Transverse colon (tissue), 4 donors: Measurements from ENCODE around the gene TRPM3. TPM values are rescaled to one million over a fixed set of nuclear protein-coding genes. Genes with fewer than 3 reads are reported as not detected.

Experiments used
- DNase-seq: peaks from one replicate; pipeline ENCODE4 v3.0.0-alpha.2; 2019
- H3K27ac ChIP-seq, 4 donors: fragments of 200-600 bp; sonication (generic); 2 replicates each; pipeline ENCODE4 v1.5.1; 2016 to 2018; ENCODE audit warnings: inconsistent platforms in 4 of 4
- H3K27me3 ChIP-seq: fragments of 200-600 bp; sonication (generic); 2 replicates; pipeline ENCODE4 v1.5.1; 2017; ENCODE audit warnings: inconsistent platforms
- H3K36me3 ChIP-seq, 4 donors: fragments of 200-600 bp; sonication (generic); 2 replicates each; pipeline ENCODE4 v1.5.1; 2017 to 2019; ENCODE audit warnings: inconsistent platforms in 4 of 4
- H3K4me1 ChIP-seq, 4 donors: fragments of 200-600 bp; sonication (generic); 2 replicates each; pipeline ENCODE4 v1.5.1; 2017 to 2020; ENCODE audit warnings: inconsistent platforms in 4 of 4
- H3K4me3 ChIP-seq, 4 donors: fragments of 200-600 bp; sonication (generic); 1 replicate in 1 of 4; 2 replicates in 3 of 4; pipeline versions ENCODE4 v1.5.1 to v1.6.1; 2017 to 2019; ENCODE audit warnings: inconsistent platforms in 4 of 4
- H3K9me3 ChIP-seq, 2 donors: fragments of 200-600 bp; sonication (generic); 2 replicates each; pipeline ENCODE4 v1.5.1; 2017 to 2019; ENCODE audit warnings: inconsistent platforms in 2 of 2
- CTCF ChIP-seq, 5 experiments: fragments of 200-600 bp in 3 of 5; fragments of 450-650 bp in 2 of 5; sonication (generic) in 3 of 5; IDR thresholded peaks; 1 replicate in 2 of 5; 2 replicates in 3 of 5; pipeline ENCODE4 v1.5.1; 2016 to 2017; ENCODE audit warnings: antibody characterized with exemption in 5 of 5, inconsistent platforms in 3 of 5, mild to moderate bottlenecking in 2 of 5, moderate library complexity in 1 of 5
- EP300 ChIP-seq: sonication (generic); formaldehyde crosslinking; IDR thresholded peaks from one replicate; pipeline ENCODE4 v1.6.1; 2017; ENCODE audit warnings: antibody characterized with exemption, low read depth
- POLR2A ChIP-seq: fragments of 450-650 bp; IDR thresholded peaks from one replicate; pipeline ENCODE4 v1.6.1; 2016; ENCODE audit warnings: antibody characterized with exemption, mild to moderate bottlenecking, moderate library complexity
- POLR2AphosphoS5 ChIP-seq, 3 donors: sonication (generic); formaldehyde crosslinking; IDR thresholded peaks; one replicate each; pipeline ENCODE4 v1.6.1; 2016; ENCODE audit warnings: antibody characterized with exemption in 3 of 3
- WGBS, 2 donors: methylation state at CpG; one replicate each; pipeline ENCODE4 v1.1.5; 2018; ENCODE audit warnings: low coverage in 1 of 2; 5-methylcytosine and 5-hydroxymethylcytosine counted together
- in situ Hi-C, 4 donors: fragments of 200-750 bp; cut with MboI; loops; one replicate each; pipeline versions ENCODE4 v1.15.0 to v1.15.1; 2017; ENCODE audit warnings: low sequenced_read_pairs in 3 of 4, low pct_ligation_motif_present in 1 of 4, low pct_unique_long_range_greater_than_20kb in 1 of 4
- intact Hi-C: fragments of 100-400 bp; cut with DNase I; formaldehyde crosslinking; loops from one replicate; pipeline ENCODE4 v1.15.1; 2023; ENCODE audit warnings: low total_unique reads
- total RNA-seq, 4 donors: library from RNA; depleted of rRNA; stranded (reverse); fragments of >200 nt; gene quantifications; one replicate each; pipeline ENCODE4 v1.1.0, GENCODE V29; 2016

Gene TRPM3
- total RNA-seq, 4 donors from 2014 or later = 0.16 to 1.2 (median 0.32) TPM

GRCh38 chr9:70947511-70947910 lies 173.9 kb downstream of the TRPM3 start:
- no peak for DNase-seq
- no peaks in the 10 kb centered on the region for H3K36me3 ChIP-seq
- H3K4me1 ChIP-seq = no peaks in the 10 kb centered on the region
- H3K27ac ChIP-seq = no peak overlapping the region
- TF ChIP-seq EP300 = no peak
- no peak for TF ChIP-seq CTCF (IDR thresholded peaks at IDR 0.05)
- no peak for TF ChIP-seq POLR2AphosphoS5 (IDR thresholded peaks at IDR 0.05)
- no peak for TF ChIP-seq POLR2A
- intact Hi-C loops (no loop called here), in situ Hi-C loops (no loop called here)
- WGBS, 2 donors = 13 to 39% methylated on average over 2 of the region's 2 CpGs
- H3K9me3 ChIP-seq = no peaks in the 10 kb centered on the region
- no peak overlapping the region for H3K4me3 ChIP-seq
- no peaks in the 10 kb centered on the region for H3K27me3 ChIP-seq

DNA sequence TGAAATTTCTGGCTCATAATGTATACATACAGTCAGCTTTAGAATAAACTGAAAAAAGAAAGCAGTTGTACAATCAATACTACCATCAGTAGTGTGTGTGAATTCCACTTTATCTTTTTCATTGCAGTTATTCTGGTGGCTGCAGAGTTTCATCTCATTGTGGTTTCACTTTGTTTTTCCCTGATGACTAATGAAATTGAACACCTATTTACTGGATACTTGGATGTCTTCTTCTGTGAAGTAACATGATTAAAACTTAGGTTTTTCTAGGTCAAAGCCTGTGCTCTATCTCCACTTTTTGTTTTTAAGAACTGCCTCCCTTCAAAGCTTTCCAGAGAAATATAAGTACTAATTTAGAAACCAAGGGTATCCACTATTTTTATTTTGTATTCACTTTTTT lies 174.3 kb downstream of the TRPM3 start:
- Histone ChIP-seq H3K27me3 (no peaks in the 10 kb centered on the region), H3K36me3 (no peaks in the 10 kb centered on the region), H3K27ac (no peak overlapping the region), H3K4me1 (no peaks in the 10 kb centered on the region), H3K4me3 (no peak overlapping the region), H3K9me3 (no peaks in the 10 kb centered on the region)
- no peak for DNase-seq
- TF ChIP-seq EP300 (no peak), CTCF (IDR thresholded peaks at IDR 0.05) (no peak), POLR2A (no peak), POLR2AphosphoS5 (IDR thresholded peaks at IDR 0.05) (no peak)
- intact Hi-C loops (no loop called here), in situ Hi-C loops (no loop called here)

DNA sequence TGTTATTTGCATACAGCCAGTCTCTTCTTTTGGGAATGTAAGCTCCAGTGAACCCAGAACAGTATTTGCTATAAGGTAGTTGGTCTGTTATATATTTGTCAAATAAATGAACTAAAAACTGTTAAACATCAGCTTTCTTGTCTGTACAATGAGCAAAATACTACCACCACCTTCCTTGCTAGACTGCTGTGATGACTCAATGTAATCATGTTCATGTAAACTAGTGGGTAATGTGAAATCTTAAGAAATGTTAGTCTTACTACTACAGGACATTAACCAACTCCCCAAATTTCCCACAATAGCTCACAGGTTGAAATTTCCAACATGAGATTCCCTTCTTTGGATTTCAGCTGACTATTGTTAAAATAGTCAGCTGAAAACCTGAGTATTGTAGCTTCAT lies 176.1 kb downstream of the TRPM3 start:
- H3K36me3 ChIP-seq = no peaks in the 10 kb centered on the region
- H3K4me1 ChIP-seq = no peaks in the 10 kb centered on the region
- TF ChIP-seq POLR2A (no peak), EP300 (no peak)
- in situ Hi-C loops = no loop called here
- no peak for DNase-seq
- H3K4me3 ChIP-seq = no peak overlapping the region
- no peaks in the 10 kb centered on the region for H3K9me3 ChIP-seq
- intact Hi-C loops = no loop called here
- H3K27me3 ChIP-seq = no peaks in the 10 kb centered on the region
- no peak overlapping the region for H3K27ac ChIP-seq

DNA sequence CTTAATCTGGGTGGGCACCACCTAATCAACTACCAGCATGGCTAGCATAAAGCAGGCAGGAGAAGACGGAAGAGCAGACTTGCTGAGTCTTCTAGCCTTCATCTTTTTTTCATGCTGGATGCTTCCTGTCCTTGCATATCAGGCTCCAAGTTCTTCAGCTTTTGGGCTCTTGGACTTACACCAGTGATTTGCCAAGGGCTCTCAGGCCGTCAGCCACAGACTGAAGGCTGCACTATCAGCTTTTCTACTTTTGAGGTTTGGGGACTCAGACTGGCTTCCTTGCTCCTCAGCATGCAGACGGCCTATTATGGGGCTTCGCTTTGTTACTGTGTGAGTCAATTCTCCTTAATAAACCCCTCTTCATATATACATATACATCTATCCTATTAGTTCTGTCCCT lies 180.2 kb downstream of the TRPM3 start:
- Histone ChIP-seq H3K9me3 (no peaks in the 10 kb centered on the region), H3K27ac (no peak overlapping the region), H3K27me3 (no peaks in the 10 kb centered on the region), H3K4me3 (no peak overlapping the region), H3K36me3 (no peaks in the 10 kb centered on the region), H3K4me1 (no peaks in the 10 kb centered on the region)
- in situ Hi-C loops (no loop called here), intact Hi-C loops (no loop called here)
- TF ChIP-seq POLR2AphosphoS5 (IDR thresholded peaks at IDR 0.05) (no peak), EP300 (no peak), POLR2A (no peak), CTCF (IDR thresholded peaks at IDR 0.05) (no peak)
- no peak for DNase-seq
- WGBS, 2 donors = 70 to 92% methylated on average over 4 of the region's 4 CpGs

DNA sequence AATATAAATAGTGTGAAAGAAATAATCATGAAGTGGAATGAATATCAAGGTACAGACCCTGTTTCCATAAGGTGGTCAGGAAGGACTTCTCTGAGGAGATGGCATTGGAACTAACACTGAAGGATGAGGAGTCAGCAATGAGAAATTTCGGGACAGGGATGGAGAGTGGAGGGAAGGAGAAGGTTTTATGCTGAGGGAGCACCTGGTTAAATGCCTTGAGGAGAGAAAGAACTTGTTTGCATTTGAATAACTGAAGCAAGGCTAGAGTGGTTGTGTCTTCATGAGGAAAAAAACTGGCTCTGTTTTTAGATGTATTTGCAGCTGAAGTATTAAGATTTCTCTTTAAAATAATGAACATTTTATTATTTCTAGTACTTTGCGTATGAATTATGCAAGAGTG lies 180.8 kb downstream of the TRPM3 start:
- no peak overlapping the region for H3K27ac ChIP-seq
- DNase-seq = no peak
- no peaks in the 10 kb centered on the region for H3K36me3 ChIP-seq
- WGBS, 2 donors = 73 to 74% methylated on average over 2 of the region's 2 CpGs
- in situ Hi-C loops (no loop called here), intact Hi-C loops (no loop called here)
- no peaks in the 10 kb centered on the region for H3K27me3 ChIP-seq
- H3K9me3 ChIP-seq = no peaks in the 10 kb centered on the region
- TF ChIP-seq EP300 (no peak), CTCF (IDR thresholded peaks at IDR 0.05) (no peak), POLR2A (no peak), POLR2AphosphoS5 (IDR thresholded peaks at IDR 0.05) (no peak)
- no peaks in the 10 kb centered on the region for H3K4me1 ChIP-seq
- H3K4me3 ChIP-seq = no peak overlapping the region
